Measurements from ENCODE around the gene DNAL1. TPM values are rescaled to one million over a fixed set of nuclear protein-coding genes. Genes with fewer than 3 reads are reported as not detected.

DNAL1 gene
- total RNA-seq, 1 donor from 2014 or later: 14.7 TPM

DNA sequence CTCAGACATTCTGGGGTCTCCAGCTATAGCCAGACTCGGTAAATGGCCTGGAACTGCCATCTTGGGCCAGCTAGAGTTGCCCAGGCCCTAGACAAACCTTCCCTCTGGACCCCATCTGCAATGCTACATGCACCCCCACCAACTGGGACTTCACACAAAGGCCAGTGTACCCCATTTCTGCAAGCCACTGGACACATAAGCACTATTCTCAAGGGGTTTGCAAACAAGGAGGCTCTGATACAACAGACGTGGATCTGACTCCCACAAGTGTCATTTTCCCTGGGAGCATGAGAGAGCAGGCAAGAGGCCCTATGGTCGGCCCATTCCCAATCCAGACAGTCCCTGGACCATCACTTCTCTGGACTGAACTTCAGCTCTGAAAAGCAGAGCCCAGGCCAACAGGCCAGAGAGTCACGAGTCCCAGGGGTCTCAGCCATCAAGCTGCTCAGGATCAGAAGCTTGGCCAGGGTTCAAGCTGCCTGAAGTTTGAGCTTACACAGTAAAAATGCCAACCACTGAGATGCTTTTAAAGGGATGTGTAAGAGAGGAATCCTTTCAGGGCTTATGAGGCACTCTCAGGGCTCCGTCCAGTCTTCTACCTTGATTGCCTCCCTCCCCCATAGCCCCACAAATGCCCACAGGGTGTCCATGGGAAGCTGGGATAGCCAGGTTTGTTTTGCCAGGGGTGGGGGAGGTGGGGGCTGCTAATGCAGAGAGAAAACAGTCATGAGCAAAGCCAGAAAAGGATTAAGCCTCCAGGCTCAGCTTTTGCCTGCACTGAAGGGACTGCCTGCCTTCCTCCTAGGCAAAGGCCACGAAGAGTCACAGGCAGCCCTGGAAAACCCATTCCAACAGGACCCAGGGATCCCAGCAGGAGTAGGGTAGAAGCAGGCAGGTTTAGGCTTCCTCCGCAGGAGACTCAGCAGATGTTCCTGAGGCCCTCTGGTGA is 101.1 kb downstream of the DNAL1 start:
- ATAC-seq (no peak), DNase-seq (no peak)
- TF ChIP-seq, protein P1, sequence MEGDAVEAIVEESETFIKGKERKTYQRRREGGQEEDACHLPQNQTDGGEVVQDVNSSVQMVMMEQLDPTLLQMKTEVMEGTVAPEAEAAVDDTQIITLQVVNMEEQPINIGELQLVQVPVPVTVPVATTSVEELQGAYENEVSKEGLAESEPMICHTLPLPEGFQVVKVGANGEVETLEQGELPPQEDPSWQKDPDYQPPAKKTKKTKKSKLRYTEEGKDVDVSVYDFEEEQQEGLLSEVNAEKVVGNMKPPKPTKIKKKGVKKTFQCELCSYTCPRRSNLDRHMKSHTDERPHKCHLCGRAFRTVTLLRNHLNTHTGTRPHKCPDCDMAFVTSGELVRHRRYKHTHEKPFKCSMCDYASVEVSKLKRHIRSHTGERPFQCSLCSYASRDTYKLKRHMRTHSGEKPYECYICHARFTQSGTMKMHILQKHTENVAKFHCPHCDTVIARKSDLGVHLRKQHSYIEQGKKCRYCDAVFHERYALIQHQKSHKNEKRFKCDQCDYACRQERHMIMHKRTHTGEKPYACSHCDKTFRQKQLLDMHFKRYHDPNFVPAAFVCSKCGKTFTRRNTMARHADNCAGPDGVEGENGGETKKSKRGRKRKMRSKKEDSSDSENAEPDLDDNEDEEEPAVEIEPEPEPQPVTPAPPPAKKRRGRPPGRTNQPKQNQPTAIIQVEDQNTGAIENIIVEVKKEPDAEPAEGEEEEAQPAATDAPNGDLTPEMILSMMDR (IDR thresholded peaks at IDR 0.05): no peak
- H3K4me1 ChIP-seq: peaks cover 98% of the 10 kb centered on the region
- H3K36me3 ChIP-seq: no peaks in the 10 kb centered on the region
- no peaks in the 10 kb centered on the region for H3K27me3 ChIP-seq (ENCODE audit: low read depth)
- peak overlapping the region; percentile 84 for H3K27ac ChIP-seq
- no peaks in the 10 kb centered on the region for H3K9me3 ChIP-seq
- intact Hi-C loops (cut with DNase I): no loop called here
- no peak overlapping the region for H3K4me3 ChIP-seq

- intact Hi-C loops (cut with DNase I): no loop called here
- DNase-seq (no peak), ATAC-seq (no peak)
- no peak overlapping the region for H3K4me3 ChIP-seq
- no peaks in the 10 kb centered on the region for H3K36me3 ChIP-seq
- H3K4me1 ChIP-seq: peaks cover 98% of the 10 kb centered on the region
- H3K9me3 ChIP-seq: no peaks in the 10 kb centered on the region
- TF ChIP-seq, protein P1 (IDR thresholded peaks at IDR 0.05): no peak
- H3K27me3 ChIP-seq (ENCODE audit: low read depth): no peaks in the 10 kb centered on the region
- H3K27ac ChIP-seq: peak overlapping the region; percentile 84
Observed at GRCh38 chr14:73746520-73747378, 102.0 kb downstream of the DNAL1 start.

GRCh38 chr14:73747379-73748211 is 102.8 kb downstream of the DNAL1 start:
- Histone ChIP-seq H3K4me1 (peaks cover 98% of the 10 kb centered on the region), H3K36me3 (no peaks in the 10 kb centered on the region), H3K27me3 (ENCODE audit: low read depth) (no peaks in the 10 kb centered on the region), H3K9me3 (no peaks in the 10 kb centered on the region), H3K27ac (no peak overlapping the region), H3K4me3 (no peak overlapping the region)
- intact Hi-C loops (cut with DNase I): no loop called here
- TF ChIP-seq, protein P1 (IDR thresholded peaks at IDR 0.05): no peak
- DNase-seq (no peak), ATAC-seq (no peak)

DNA sequence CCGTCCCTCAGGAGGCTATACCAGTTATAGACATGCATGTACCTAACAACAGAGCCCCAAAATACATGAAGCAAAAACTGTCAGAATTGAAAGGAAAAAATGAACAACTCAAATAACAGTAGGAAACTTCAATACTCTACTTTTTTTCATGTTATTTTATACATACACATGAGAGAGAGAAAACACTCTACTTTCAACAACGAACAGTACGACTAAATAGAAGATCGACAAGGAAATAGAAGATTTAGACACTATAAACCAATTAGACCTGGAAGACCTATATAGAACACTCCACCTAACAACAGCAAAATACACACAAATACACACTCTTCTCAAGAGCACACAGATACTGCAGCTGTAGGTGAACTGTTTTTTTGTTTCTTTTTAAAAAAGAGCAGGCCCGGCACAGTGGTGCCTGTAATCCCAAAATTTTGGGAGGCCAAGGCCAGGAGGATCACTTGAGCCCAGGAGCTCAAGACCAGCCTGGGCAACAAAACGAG is 104.1 kb downstream of the DNAL1 start:
- Histone ChIP-seq H3K27me3 (ENCODE audit: low read depth) (no peaks in the 10 kb centered on the region), H3K36me3 (no peaks in the 10 kb centered on the region), H3K4me1 (peaks cover 98% of the 10 kb centered on the region), H3K9me3 (no peaks in the 10 kb centered on the region), H3K4me3 (no peak overlapping the region), H3K27ac (peak overlapping the region; percentile 49)
- intact Hi-C loops (cut with DNase I): no loop called here
- ATAC-seq (no peak), DNase-seq (no peak)
- TF ChIP-seq, protein P1 (IDR thresholded peaks at IDR 0.05): no peak

All from lower lobe of right lung (tissue), 2 donors.